Activated CD8-positive, alpha-beta T cell treated with anti-CD3 and anti-CD28 coated beads for 36 hours (primary cell): Measurements from ENCODE around the gene KRTAP12-4. TPM values are rescaled to one million over a fixed set of nuclear protein-coding genes. Genes with fewer than 3 reads are reported as not detected.
"Not testable (repeated sequence)": the region's sequence is repeated elsewhere in the genome, so short reads cannot be mapped to it uniquely, and the experiment has no call there.

Experiments used
- ATAC-seq: fragments of 200-7000 bp; cut with Tn5 transposase; one replicate; pipeline ENCODE4 v1.10.0; 2021; ENCODE audit warnings: mild to moderate bottlenecking, moderate library complexity
- CTCF ChIA-PET: fragments of 350-600 bp; sonication (Branson Sonifier 250); formaldehyde crosslinking; loops from one replicate; lab custom pipeline; 2021; ENCODE audit warnings: antibody characterized with exemption; lab: Charles Lee
- POLR2A ChIA-PET: fragments of 350-600 bp; sonication (Branson Sonifier 250); formaldehyde crosslinking; loops from one replicate; lab custom pipeline; 2021; ENCODE audit warnings: antibody characterized with exemption; lab: Charles Lee
- DNase-seq: peaks from one replicate; pipeline ENCODE4 v3.0.0-alpha.2; 2020
- H3K27ac Mint-ChIP-seq: one replicate; pipeline ENCODE4 v1.8.0; 2021; ENCODE audit warnings: mild to moderate bottlenecking, mixed read lengths
- H3K27me3 Mint-ChIP-seq: one replicate; pipeline ENCODE4 v1.8.0; 2021; ENCODE audit warnings: mixed read lengths
- H3K36me3 Mint-ChIP-seq: one replicate; pipeline ENCODE4 v1.8.0; 2021; ENCODE audit warnings: low read depth, mixed read lengths
- H3K4me1 Mint-ChIP-seq: one replicate; pipeline ENCODE4 v1.8.0; 2021; ENCODE audit warnings: low read depth, mixed read lengths
- H3K4me3 Mint-ChIP-seq: one replicate; pipeline ENCODE4 v1.8.0; 2021; ENCODE audit warnings: mild to moderate bottlenecking, moderate library complexity, mixed read lengths
- H3K9me3 Mint-ChIP-seq: one replicate; pipeline ENCODE4 v1.8.0; 2021; ENCODE audit warnings: mixed read lengths
- intact Hi-C: fragments of 100-400 bp; cut with micrococcal nuclease; formaldehyde crosslinking; loops from one replicate; pipeline ENCODE4 v1.10.0; 2022
- total RNA-seq, 2 experiments: library from RNA; stranded (reverse); gene quantifications; one replicate each; pipeline ENCODE4 v1.2.3, GENCODE V29; 2021
- TF ChIP-seq, protein P1 (sequence below): fragments of 200-600 bp; IDR thresholded peaks from one replicate; pipeline ENCODE4 v1.8.0; 2022; ENCODE audit warnings: antibody characterized with exemption, mild to moderate bottlenecking

Gene KRTAP12-4
- total RNA-seq, 2 experiments from 2014 or later: not detected

DNA sequence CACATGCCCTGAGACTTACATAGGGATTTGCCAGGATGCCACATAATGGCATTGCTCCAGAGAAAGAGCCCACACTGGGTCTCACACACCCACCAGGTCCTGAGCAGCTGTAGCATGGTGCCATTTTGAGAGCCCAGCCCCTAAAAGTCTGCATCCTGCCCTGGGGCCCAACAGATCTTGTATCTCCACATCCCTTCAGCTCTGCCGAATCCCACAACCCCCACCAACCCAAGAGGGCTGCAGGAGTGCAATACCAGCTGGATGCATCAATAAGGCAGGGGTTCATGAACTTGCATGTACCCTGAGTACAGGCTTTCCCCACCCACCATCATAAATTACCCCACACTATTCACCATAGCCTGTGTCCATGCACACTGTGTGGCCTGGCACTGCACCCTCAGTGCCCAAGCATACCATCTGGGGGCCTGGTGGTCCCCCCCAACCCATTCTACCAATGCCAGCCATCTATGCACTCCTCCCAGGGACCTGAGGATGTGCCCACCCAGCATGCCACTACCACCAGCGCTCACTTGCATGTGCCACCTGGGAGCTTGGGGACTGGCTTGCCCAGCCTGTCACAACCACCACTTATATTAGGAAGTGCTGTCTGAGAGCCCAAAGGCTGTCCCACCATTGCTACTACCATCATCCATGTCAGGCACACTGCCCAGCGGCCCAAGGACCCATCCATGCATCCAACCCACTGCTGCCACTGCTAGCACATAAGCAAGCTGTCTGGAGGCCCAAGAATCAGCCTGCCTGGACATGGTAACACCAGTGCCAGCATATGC lies 16.4 kb upstream of the KRTAP12-4 start:
- CTCF ChIA-PET: no interaction called here
- no peak overlapping the region for H3K27ac Mint-ChIP-seq
- no peak for ATAC-seq
- peaks cover 21% of the 10 kb centered on the region for H3K9me3 Mint-ChIP-seq
- no peaks in the 10 kb centered on the region for H3K27me3 Mint-ChIP-seq
- no peak overlapping the region for H3K4me3 Mint-ChIP-seq
- intact Hi-C loops: no loop called here
- peaks cover 3% of the 10 kb centered on the region for H3K36me3 Mint-ChIP-seq
- peaks cover 4% of the 10 kb centered on the region for H3K4me1 Mint-ChIP-seq
- DNase-seq: no peak
- TF ChIP-seq, protein P1, sequence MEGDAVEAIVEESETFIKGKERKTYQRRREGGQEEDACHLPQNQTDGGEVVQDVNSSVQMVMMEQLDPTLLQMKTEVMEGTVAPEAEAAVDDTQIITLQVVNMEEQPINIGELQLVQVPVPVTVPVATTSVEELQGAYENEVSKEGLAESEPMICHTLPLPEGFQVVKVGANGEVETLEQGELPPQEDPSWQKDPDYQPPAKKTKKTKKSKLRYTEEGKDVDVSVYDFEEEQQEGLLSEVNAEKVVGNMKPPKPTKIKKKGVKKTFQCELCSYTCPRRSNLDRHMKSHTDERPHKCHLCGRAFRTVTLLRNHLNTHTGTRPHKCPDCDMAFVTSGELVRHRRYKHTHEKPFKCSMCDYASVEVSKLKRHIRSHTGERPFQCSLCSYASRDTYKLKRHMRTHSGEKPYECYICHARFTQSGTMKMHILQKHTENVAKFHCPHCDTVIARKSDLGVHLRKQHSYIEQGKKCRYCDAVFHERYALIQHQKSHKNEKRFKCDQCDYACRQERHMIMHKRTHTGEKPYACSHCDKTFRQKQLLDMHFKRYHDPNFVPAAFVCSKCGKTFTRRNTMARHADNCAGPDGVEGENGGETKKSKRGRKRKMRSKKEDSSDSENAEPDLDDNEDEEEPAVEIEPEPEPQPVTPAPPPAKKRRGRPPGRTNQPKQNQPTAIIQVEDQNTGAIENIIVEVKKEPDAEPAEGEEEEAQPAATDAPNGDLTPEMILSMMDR: no peak
- POLR2A ChIA-PET: no interaction called here

DNA sequence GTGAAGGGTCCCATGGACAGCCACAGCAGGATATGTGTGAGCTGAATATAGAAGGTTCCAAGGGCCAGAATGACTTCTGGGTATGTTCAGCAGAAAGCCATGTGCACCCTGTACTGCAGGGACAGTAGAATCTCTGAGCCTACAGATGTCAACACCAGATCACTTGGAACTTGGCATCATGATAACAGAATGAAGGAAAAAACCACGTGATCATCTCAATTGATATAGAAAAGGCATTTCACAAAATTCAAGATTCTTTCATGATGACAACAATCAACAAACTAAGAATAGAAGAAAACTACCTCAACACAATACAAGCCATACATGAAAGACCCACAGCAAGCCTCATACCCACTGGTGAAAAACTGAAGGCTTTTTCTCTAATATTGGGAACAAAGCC lies 13.2 kb upstream of the KRTAP12-4 start:
- DNase-seq (no peak), ATAC-seq (no peak)
- Mint-ChIP-seq H3K4me3 (no peak overlapping the region), H3K4me1 (peaks cover 4% of the 10 kb centered on the region), H3K9me3 (peaks cover 13% of the 10 kb centered on the region), H3K27ac (no peak overlapping the region), H3K36me3 (no peaks in the 10 kb centered on the region), H3K27me3 (no peaks in the 10 kb centered on the region)
- POLR2A ChIA-PET: interaction anchor here (0.9 to 1.4 kb wide), 2 partner anchors 9 to 12 kb away, joined by 3 to 4 read pairs; partner anchors contain the start of gene KRTAP12-3
- intact Hi-C loops: no loop called here
- TF ChIP-seq, protein P1: no peak
- CTCF ChIA-PET: interaction anchor here (0.6 to 1.7 kb wide), 3 partner anchors 70 to 157 kb away, joined by 3 to 5 read pairs (median 3); no protein-coding TSS in a partner anchor

DNA sequence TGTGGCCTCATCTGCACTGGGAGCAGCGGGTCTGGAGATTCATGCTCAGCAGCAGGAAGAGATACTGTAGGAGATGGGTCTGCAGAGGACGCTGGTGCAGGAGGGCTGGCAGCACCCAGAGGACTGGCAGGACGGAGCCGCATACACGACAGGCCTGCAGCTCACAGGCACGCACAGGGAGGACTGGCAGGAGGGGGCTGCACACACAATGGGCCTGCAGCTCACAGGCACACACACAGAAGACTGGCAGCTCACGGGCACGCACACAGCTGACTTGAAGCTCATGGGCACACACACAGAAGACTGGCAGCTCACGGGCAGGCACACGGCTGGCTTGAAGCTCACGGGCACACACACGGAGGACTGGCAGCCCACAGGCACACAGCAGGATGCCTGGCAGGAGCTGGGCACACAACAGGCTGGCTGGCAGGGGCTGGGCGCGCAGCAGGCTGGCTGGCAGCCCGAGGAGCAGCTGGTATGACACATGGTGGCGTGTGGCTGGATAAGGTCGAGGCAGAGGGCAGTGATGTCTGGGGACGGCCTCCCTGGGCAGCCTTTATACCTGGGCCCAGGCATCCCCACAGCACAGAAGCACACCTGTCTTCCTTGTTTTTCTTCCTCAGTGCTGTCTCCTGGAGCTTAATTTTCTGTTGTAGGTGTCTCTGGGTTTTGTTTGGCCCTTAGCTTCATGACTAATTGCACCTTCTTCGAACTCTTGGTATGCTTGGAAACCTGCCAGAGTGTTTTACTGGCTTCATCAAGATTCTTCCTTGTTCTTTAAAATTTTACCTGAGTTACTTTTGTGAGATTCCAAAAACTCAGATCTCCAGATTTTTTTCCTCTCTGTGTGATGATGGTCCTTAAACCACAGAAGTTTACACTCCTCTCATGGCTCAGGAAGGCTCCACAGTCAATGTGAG lies 12.2 kb upstream of the KRTAP12-4 start, which contains the start of gene KRTAP12-2:
Gene KRTAP12-2 (minus strand): TSS at position 527 of the 920 bp plus-strand sequence. CDS start 41 bp downstream, at position 486.
- TF ChIP-seq, protein P1: no peak
- Mint-ChIP-seq H3K27me3 (no peaks in the 10 kb centered on the region), H3K4me3 (no peak within 1 kb of the TSS), H3K4me1 (peaks cover 4% of the 10 kb centered on the region), H3K9me3 (peaks cover 11% of the 10 kb centered on the region), H3K36me3 (no peaks in the 10 kb centered on the region), H3K27ac (no peak within 1 kb of the TSS)
- ChIA-PET POLR2A (interaction anchor here (0.9 to 1.4 kb wide), 2 partner anchors 8 to 13 kb away, joined by 3 to 4 read pairs; partner anchors contain the start of gene KRTAP12-3), CTCF (interaction anchor here (0.6 to 1.7 kb wide), 3 partner anchors 47 to 127 kb away, joined by 3 to 5 read pairs (median 3); no protein-coding TSS in a partner anchor)
- no peak for ATAC-seq
- intact Hi-C loops: no loop called here
- no peak for DNase-seq

DNA sequence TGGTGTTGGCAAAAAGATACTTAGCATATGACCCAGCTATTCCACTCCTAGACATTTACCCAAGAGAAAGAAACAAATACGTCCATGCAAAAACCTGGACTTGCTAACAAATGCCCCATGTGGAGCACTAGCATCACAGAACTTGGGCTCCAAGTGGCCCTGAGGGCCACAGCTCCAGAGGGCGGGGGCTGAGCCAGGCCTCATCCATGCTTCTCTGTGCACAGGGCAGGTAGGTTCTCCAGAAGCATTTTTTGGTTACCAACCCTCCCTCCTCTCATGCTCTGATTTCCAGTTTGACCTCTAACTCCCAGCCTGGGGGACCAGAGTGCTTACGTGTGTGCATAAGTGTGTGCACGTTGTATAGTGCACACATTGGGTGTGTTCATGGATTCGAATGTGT lies 10.2 kb upstream of the KRTAP12-4 start:
- Mint-ChIP-seq H3K27ac (no peak overlapping the region), H3K9me3 (peaks cover 8% of the 10 kb centered on the region), H3K27me3 (no peaks in the 10 kb centered on the region), H3K4me1 (peaks cover 6% of the 10 kb centered on the region), H3K4me3 (no peak overlapping the region), H3K36me3 (no peaks in the 10 kb centered on the region)
- no peak for DNase-seq
- ChIA-PET POLR2A (no interaction called here), CTCF (interaction anchor here (1.0 kb wide), 1 partner anchor 77 kb away, joined by 4 read pairs; no protein-coding TSS in a partner anchor)
- TF ChIP-seq, protein P1: no peak
- intact Hi-C loops: no loop called here
- ATAC-seq: no peak

DNA sequence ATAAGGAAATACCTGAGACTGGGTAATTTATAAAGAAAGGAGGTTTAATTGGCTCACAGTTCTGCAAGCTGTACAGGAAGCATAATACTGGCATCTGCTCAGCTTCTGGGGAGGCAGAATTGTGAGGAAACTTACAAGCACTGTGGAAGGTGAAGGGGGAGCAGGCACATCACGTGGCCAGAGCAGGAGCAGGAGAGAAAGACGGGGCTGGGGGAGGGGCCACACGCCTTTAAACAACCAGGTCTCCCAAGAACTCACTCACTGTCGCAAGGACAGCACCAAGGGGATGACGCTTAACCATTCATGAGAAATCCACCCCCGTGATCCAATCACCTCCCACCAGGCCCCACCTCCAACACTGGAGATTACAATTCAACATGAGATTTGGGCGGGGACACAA lies 7.1 kb upstream of the KRTAP12-4 start:
- ATAC-seq, DNase-seq, CTCF ChIA-PET, H3K27me3 Mint-ChIP-seq, H3K27ac Mint-ChIP-seq, intact Hi-C loops, H3K4me3 Mint-ChIP-seq, POLR2A ChIA-PET: not testable (repeated sequence)
- Mint-ChIP-seq H3K36me3 (peaks cover 18% of the 10 kb centered on the region), H3K4me1 (peaks cover 36% of the 10 kb centered on the region), H3K9me3 (peaks cover 16% of the 10 kb centered on the region)
